Mesendoderm (in vitro differentiated cells): ENCODE results near the gene IFI16.
"Not testable (repeated sequence)": the region's sequence is repeated elsewhere in the genome, so short reads cannot be mapped to it uniquely, and the experiment has no call there.

Experiments
- DNase-seq: peaks from one replicate; pipeline ENCODE4 v3.0.0; 2013
- H2AK5ac ChIP-seq: 2 replicates; pipeline ENCODE4 v1.6.1; 2013; ENCODE audit warnings: low read length, inconsistent platforms
- H2BK120ac ChIP-seq: 2 replicates; pipeline ENCODE4 v1.6.1; 2013; ENCODE audit warnings: low read depth, mild to moderate bottlenecking, low read length, moderate library complexity, mixed read lengths
- H2BK15ac ChIP-seq: replicated peaks from 2 replicates; pipeline ENCODE4 v1.6.1; 2013; ENCODE audit warnings: low read depth, mild to moderate bottlenecking, moderate library complexity
- H2BK5ac ChIP-seq: 2 replicates; pipeline ENCODE4 v1.6.1; 2013; ENCODE audit warnings: low read length, inconsistent platforms
- H3K18ac ChIP-seq: 2 replicates; pipeline ENCODE4 v1.6.1; 2013; ENCODE audit warnings: mild to moderate bottlenecking, low read length, mixed read lengths
- H3K23ac ChIP-seq: one replicate; pipeline ENCODE4 v1.6.1; 2013; ENCODE audit warnings: low read length
- H3K27ac ChIP-seq: 2 replicates; pipeline ENCODE4 v1.5.1; 2013; ENCODE audit warnings: low read depth, mild to moderate bottlenecking, inconsistent platforms, low read length, moderate library complexity
- H3K27me3 ChIP-seq: 2 replicates; pipeline ENCODE4 v1.6.1; 2013; ENCODE audit warnings: low read length, control low read depth, mild to moderate bottlenecking, inconsistent platforms; ENCODE audit not compliant: insufficient read depth, poor library complexity
- H3K36me3 ChIP-seq: 2 replicates; pipeline ENCODE4 v1.6.1; 2013; ENCODE audit warnings: low read length, inconsistent platforms; ENCODE audit not compliant: control insufficient read depth, insufficient read depth
- H3K4ac ChIP-seq: one replicate; pipeline ENCODE4 v1.6.1; 2013; ENCODE audit warnings: low read depth, mild to moderate bottlenecking, low read length, moderate library complexity
- H3K4me1 ChIP-seq: 2 replicates; pipeline ENCODE4 v1.6.1; 2013; ENCODE audit warnings: low read depth, low read length, inconsistent platforms; ENCODE audit not compliant: control insufficient read depth
- H3K4me2 ChIP-seq: 2 replicates; pipeline ENCODE4 v1.6.1; 2013; ENCODE audit warnings: low read length
- H3K4me3 ChIP-seq: 2 replicates; pipeline ENCODE4 v1.5.1; 2013; ENCODE audit warnings: mild to moderate bottlenecking, low read length
- H3K56ac ChIP-seq: one replicate; pipeline ENCODE4 v1.6.1; 2013; ENCODE audit warnings: low read length
- H3K79me1 ChIP-seq: 2 replicates; pipeline ENCODE4 v1.6.1; 2013; ENCODE audit warnings: low read length, inconsistent platforms
- H3K79me2 ChIP-seq: 2 replicates; pipeline ENCODE4 v1.6.1; 2013; ENCODE audit warnings: mild to moderate bottlenecking, low read length; ENCODE audit not compliant: control insufficient read depth, insufficient read depth
- H3K9ac ChIP-seq: 2 replicates; pipeline ENCODE4 v1.6.1; 2013; ENCODE audit warnings: low read length, inconsistent platforms
- H4K5ac ChIP-seq: one replicate; pipeline ENCODE4 v1.6.1; 2013; ENCODE audit warnings: low read length
- H4K8ac ChIP-seq: one replicate; pipeline ENCODE4 v1.6.1; 2013; ENCODE audit warnings: low read depth, mild to moderate bottlenecking, control low read depth, low read length, moderate library complexity
- WGBS: extraction: QIAGEN DNeasy Blood & Tissue Kit; methylation state at CpG from one replicate; pipeline ENCODE4 v1.1.7; 2013; ENCODE audit warnings: low lambda C conversion rate, missing lambda C conversion rate; ENCODE audit not compliant: insufficient coverage; ENCODE audit errors: extremely low coverage; 5-methylcytosine and 5-hydroxymethylcytosine counted together

Gene IFI16

DNA sequence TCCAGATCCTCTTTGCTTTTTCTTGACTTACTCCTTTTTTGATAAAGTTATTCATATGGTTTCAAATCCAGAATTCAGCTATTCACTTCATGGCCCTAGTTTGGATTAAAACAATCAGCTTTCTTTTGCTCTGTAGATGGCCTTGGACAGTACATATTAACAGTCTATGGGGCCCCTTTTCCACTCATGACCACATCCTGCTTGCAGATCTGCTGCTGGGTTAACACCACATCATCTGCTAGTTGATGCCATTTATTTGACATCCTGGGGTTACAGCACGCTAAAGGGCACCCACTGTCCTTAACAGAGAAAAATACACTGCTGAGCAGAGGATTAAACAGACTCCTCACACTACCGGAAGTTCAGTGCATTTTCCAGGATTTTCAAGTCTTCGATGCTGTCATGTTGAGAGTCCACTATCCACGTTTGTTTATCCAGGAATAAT is 941 bp upstream of the IFI16 start:
- WGBS, result no CpG with 5 or more reads among the region's 4 CpGs
- Histone ChIP-seq H3K4ac (no peak overlapping the region), H3K23ac (no peak overlapping the region), H3K36me3 (no peaks in the 10 kb centered on the region), H4K8ac (no peak overlapping the region), H2AK5ac (no peak overlapping the region), H2BK15ac (no peak overlapping the region), H3K27me3 (no peaks in the 10 kb centered on the region), H2BK5ac (no peak overlapping the region), H4K5ac (no peak overlapping the region), H3K9ac (no peak overlapping the region), H3K4me2 (no peak overlapping the region), H2BK120ac (no peak overlapping the region), H3K4me3 (no peak overlapping the region), H3K79me1 (no peaks in the 10 kb centered on the region), H3K4me1 (peaks cover 15% of the 10 kb centered on the region), H3K27ac (no peak overlapping the region), H3K79me2 (no peaks in the 10 kb centered on the region), H3K56ac (peak overlapping the region; percentile 17), H3K18ac (peak overlapping the region; percentile 5)
- DNase-seq, result no peak

GRCh38 chr1:159009287-159009686 is 420 bp upstream of the IFI16 start:
- H3K27ac ChIP-seq, result no peak overlapping the region
- H3K56ac ChIP-seq, result no peak overlapping the region
- peaks cover 15% of the 10 kb centered on the region for H3K4me1 ChIP-seq
- no peak overlapping the region for H3K4ac ChIP-seq
- no peak overlapping the region for H3K4me2 ChIP-seq
- no peak overlapping the region for H3K9ac ChIP-seq
- no peak overlapping the region for H2BK5ac ChIP-seq
- H4K5ac ChIP-seq, result no peak overlapping the region
- no peak overlapping the region for H2BK15ac ChIP-seq
- no peaks in the 10 kb centered on the region for H3K27me3 ChIP-seq
- H2BK120ac ChIP-seq, result no peak overlapping the region
- no peak overlapping the region for H4K8ac ChIP-seq
- H3K4me3 ChIP-seq, result no peak overlapping the region
- H3K18ac ChIP-seq, result no peak overlapping the region
- no peak overlapping the region for H2AK5ac ChIP-seq
- H3K79me1 ChIP-seq, result no peaks in the 10 kb centered on the region
- no peak overlapping the region for H3K23ac ChIP-seq
- WGBS, result no CpG with 5 or more reads among the region's 2 CpGs
- no peaks in the 10 kb centered on the region for H3K79me2 ChIP-seq
- DNase-seq, result no peak
- no peaks in the 10 kb centered on the region for H3K36me3 ChIP-seq

DNA sequence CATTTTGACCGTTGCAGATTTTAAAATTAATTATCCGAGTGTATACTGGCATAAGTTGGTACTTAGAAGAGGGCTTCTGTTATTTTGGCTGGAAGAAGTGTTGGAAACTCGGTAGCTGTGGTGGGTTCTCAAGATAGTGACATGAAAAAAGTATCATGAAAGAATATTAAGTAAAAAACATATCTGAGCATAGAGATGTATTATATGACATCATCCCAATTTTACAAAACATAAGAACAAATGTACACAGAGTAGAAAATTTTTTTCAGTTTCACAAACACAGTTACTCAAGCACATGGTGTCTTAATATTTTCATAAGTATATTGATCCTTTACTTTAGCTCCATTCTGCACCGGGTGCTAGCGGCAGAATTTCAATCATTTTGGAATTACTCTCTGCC is 684 bp downstream of the IFI16 start:
- DNase-seq, result no peak
- no peak overlapping the region for H2AK5ac ChIP-seq
- no peaks in the 10 kb centered on the region for H3K27me3 ChIP-seq
- no peak overlapping the region for H2BK15ac ChIP-seq
- no peak overlapping the region for H4K5ac ChIP-seq
- H3K18ac ChIP-seq, result no peak overlapping the region
- H3K23ac ChIP-seq, result no peak overlapping the region
- WGBS, result no CpG with 5 or more reads among the region's 5 CpGs
- H3K79me1 ChIP-seq, result no peaks in the 10 kb centered on the region
- H4K8ac ChIP-seq, result no peak overlapping the region
- H3K56ac ChIP-seq, result peak overlapping the region; percentile 43
- no peaks in the 10 kb centered on the region for H3K36me3 ChIP-seq
- H3K4me2 ChIP-seq, result no peak overlapping the region
- no peak overlapping the region for H3K27ac ChIP-seq
- H3K4me1 ChIP-seq, result peaks cover 9% of the 10 kb centered on the region
- no peak overlapping the region for H2BK5ac ChIP-seq
- no peak overlapping the region for H3K4ac ChIP-seq
- no peaks in the 10 kb centered on the region for H3K79me2 ChIP-seq
- no peak overlapping the region for H2BK120ac ChIP-seq
- no peak overlapping the region for H3K9ac ChIP-seq
- H3K4me3 ChIP-seq, result no peak overlapping the region

GRCh38 chr1:159011001-159011400 is 1.3 kb downstream of the IFI16 start:
- not testable (repeated sequence) for H3K36me3 ChIP-seq, H3K4me2 ChIP-seq, H2AK5ac ChIP-seq, H3K23ac ChIP-seq, H3K79me2 ChIP-seq, H3K18ac ChIP-seq, H3K79me1 ChIP-seq, H2BK120ac ChIP-seq, H3K56ac ChIP-seq, H3K4ac ChIP-seq, H3K9ac ChIP-seq, H3K4me3 ChIP-seq, H4K5ac ChIP-seq, H4K8ac ChIP-seq, DNase-seq, H2BK15ac ChIP-seq, H3K27ac ChIP-seq, H2BK5ac ChIP-seq, H3K4me1 ChIP-seq, H3K27me3 ChIP-seq
- WGBS, result 100% methylated on average over 1 of the region's 9 CpGs

DNA sequence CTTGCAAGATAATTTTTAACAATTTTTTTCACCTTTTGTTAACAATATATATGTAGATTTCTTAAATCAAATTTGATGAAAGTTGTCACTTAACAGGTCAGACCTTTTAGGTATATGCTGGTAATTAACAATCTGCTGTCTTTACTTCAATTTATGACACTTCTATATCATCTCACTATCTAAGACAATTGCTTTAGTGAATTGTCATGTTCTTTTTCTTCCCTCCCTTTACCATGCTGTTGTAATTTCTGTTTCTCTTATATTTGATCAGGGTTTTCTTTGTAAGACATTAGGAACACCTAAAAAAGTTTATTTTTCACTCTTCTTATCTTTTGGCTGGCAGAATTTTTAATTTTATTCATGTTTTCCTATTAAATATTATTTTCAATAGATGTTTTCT is 2.0 kb downstream of the IFI16 start:
- Histone ChIP-seq H3K4me3 (no peak overlapping the region), H2BK15ac (no peak overlapping the region), H3K4ac (no peak overlapping the region), H3K9ac (no peak overlapping the region), H2AK5ac (no peak overlapping the region), H3K79me1 (no peaks in the 10 kb centered on the region), H3K56ac (no peak overlapping the region), H3K4me1 (peaks cover 5% of the 10 kb centered on the region), H3K36me3 (no peaks in the 10 kb centered on the region), H3K18ac (no peak overlapping the region), H2BK5ac (no peak overlapping the region), H4K5ac (no peak overlapping the region), H4K8ac (no peak overlapping the region), H3K4me2 (no peak overlapping the region), H3K27me3 (no peaks in the 10 kb centered on the region), H2BK120ac (no peak overlapping the region), H3K27ac (no peak overlapping the region), H3K79me2 (no peaks in the 10 kb centered on the region), H3K23ac (no peak overlapping the region)
- DNase-seq, result no peak

DNA sequence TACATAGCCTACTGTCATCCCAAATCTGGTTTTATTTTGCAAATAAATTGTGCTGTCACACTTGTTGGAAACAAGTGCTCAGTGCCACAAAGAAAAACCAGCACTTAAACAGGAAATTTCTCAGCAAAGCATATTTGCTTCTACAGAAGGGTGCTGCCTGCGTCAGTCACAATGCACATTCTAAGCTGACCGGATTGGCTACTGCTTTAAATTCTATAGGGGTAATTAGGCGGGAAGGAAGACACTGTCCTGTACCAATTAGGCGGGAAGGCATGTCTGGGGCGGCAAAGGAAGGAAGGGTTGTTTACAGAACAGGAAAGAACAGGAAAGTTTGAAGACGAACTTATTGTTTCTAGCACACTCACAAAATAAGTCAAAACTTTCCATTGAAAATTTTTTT is 2.8 kb downstream of the IFI16 start:
- no peak overlapping the region for H2BK15ac ChIP-seq
- H3K27ac ChIP-seq, result no peak overlapping the region
- peak overlapping the region; percentile 22 for H3K56ac ChIP-seq
- no peak overlapping the region for H3K23ac ChIP-seq
- H3K4me3 ChIP-seq, result no peak overlapping the region
- H3K4me1 ChIP-seq, result peaks cover 4% of the 10 kb centered on the region
- peak overlapping the region; percentile 92 for H3K18ac ChIP-seq
- no peak overlapping the region for H2BK120ac ChIP-seq
- H2AK5ac ChIP-seq, result no peak overlapping the region
- no peaks in the 10 kb centered on the region for H3K79me1 ChIP-seq
- no peak overlapping the region for H2BK5ac ChIP-seq
- no peaks in the 10 kb centered on the region for H3K79me2 ChIP-seq
- H3K4me2 ChIP-seq, result no peak overlapping the region
- H3K9ac ChIP-seq, result no peak overlapping the region
- H3K4ac ChIP-seq, result no peak overlapping the region
- no peaks in the 10 kb centered on the region for H3K27me3 ChIP-seq
- no peak for DNase-seq
- no peak overlapping the region for H4K8ac ChIP-seq
- no CpG with 5 or more reads among the region's 6 CpGs for WGBS
- H4K5ac ChIP-seq, result no peak overlapping the region
- H3K36me3 ChIP-seq, result no peaks in the 10 kb centered on the region
